HG03196 (cell line): ENCODE measurements around the gene SIN3A.
"Not testable (repeated sequence)": the region's sequence is repeated elsewhere in the genome, so short reads cannot be mapped to it uniquely, and the experiment has no call there.

Source experiments
- ATAC-seq: cut with Tn5 transposase; IDR thresholded peaks from one replicate; pipeline ENCODE4 v1.9.1; 2021; ENCODE audit not compliant: unreplicated experiment

SIN3A gene

GRCh38 chr15:75451674-75452363 lies at the start of gene SIN3A:
Gene SIN3A (minus strand): TSS chr15:75451690. CDS start chr15:75430375, 21,315 bp downstream.
- ATAC-seq, result peak; percentile 34

GRCh38 chr15:75493732-75494131 lies 42.2 kb upstream of the SIN3A start:
- no peak for ATAC-seq

- ATAC-seq, result no peak
Measured at GRCh38 chr15:75483961-75484360, 32.5 kb upstream of the SIN3A start.

- not testable (repeated sequence) for ATAC-seq
Measured at GRCh38 chr15:75483556-75483955, 32.1 kb upstream of the SIN3A start.

- no peak for ATAC-seq
Measured at GRCh38 chr15:75483106-75483505, 31.6 kb upstream of the SIN3A start.

- ATAC-seq, result not testable (repeated sequence)
Measured at GRCh38 chr15:75480463-75480862, 29.0 kb upstream of the SIN3A start.

GRCh38 chr15:75479670-75480069 lies 28.2 kb upstream of the SIN3A start:
- ATAC-seq, result no peak

- ATAC-seq, result not testable (repeated sequence)
Measured at GRCh38 chr15:75477094-75477493, 25.6 kb upstream of the SIN3A start.

GRCh38 chr15:75468913-75469598 lies 17.6 kb upstream of the SIN3A start:
- no peak for ATAC-seq

GRCh38 chr15:75460646-75461045 lies 9.2 kb upstream of the SIN3A start:
- ATAC-seq, result no peak

- ATAC-seq, result no peak
Measured at GRCh38 chr15:75459581-75459980, 8.1 kb upstream of the SIN3A start.

GRCh38 chr15:75456710-75457109 lies 5.2 kb upstream of the SIN3A start:
- no peak for ATAC-seq

GRCh38 chr15:75455982-75456531 lies 4.6 kb upstream of the SIN3A start:
- ATAC-seq, result no peak

- no peak for ATAC-seq
Measured at GRCh38 chr15:75455424-75455981, 4.0 kb upstream of the SIN3A start.

- no peak for ATAC-seq
Measured at GRCh38 chr15:75454471-75455378, 3.2 kb upstream of the SIN3A start.

- peak; percentile 34 for ATAC-seq
Measured at GRCh38 chr15:75453703-75454470, 2.4 kb upstream of the SIN3A start.

GRCh38 chr15:75452865-75453702 lies 1.6 kb upstream of the SIN3A start:
- ATAC-seq, result no peak

- ATAC-seq, result peak; percentile 11
Measured at GRCh38 chr15:75452364-75452864, 924 bp upstream of the SIN3A start.

- ATAC-seq, result no peak
Measured at GRCh38 chr15:75451202-75451673, 252 bp downstream of the SIN3A start.
